Osteoblast (primary cell): ENCODE measurements around the gene GSTA5. TPM values are rescaled to one million over a fixed set of nuclear protein-coding genes. Genes with fewer than 3 reads are reported as not detected.

Experiments
- DNase-seq: peaks from one replicate; pipeline ENCODE4 v3.0.0; 2011; ENCODE audit warnings: low spot score, mixed read lengths; ENCODE audit not compliant: insufficient read length; ENCODE audit errors: missing footprints
- H2AFZ ChIP-seq: 2 replicates; pipeline ENCODE4 v1.6.0; 2011; ENCODE audit warnings: mild to moderate bottlenecking, low read length
- H3K27ac ChIP-seq: 2 replicates; pipeline ENCODE4 v1.5.1; 2011; ENCODE audit warnings: mild to moderate bottlenecking, low read depth, low read length, moderate library complexity
- H3K27me3 ChIP-seq: 2 replicates; pipeline ENCODE4 v1.6.0; 2012; ENCODE audit warnings: mild to moderate bottlenecking, control low read depth, inconsistent platforms, low read length, moderate library complexity; ENCODE audit not compliant: insufficient read depth
- H3K36me3 ChIP-seq: 2 replicates; pipeline ENCODE4 v1.5.1; 2011; ENCODE audit warnings: mild to moderate bottlenecking, low read length, control low read depth, moderate library complexity; ENCODE audit not compliant: insufficient read depth
- H3K4me1 ChIP-seq: 2 replicates; pipeline ENCODE4 v1.5.1; 2011; ENCODE audit warnings: mild to moderate bottlenecking, low read length, control low read depth, moderate library complexity; ENCODE audit not compliant: insufficient read depth
- H3K4me2 ChIP-seq: 2 replicates; pipeline ENCODE4 v1.6.0; 2011; ENCODE audit warnings: mild to moderate bottlenecking, low read length; ENCODE audit not compliant: insufficient read depth
- H3K4me3 ChIP-seq: fragments of 200-600 bp; sonication (generic); 3 replicates; pipeline ENCODE4 v1.5.1; 2012; ENCODE audit warnings: mild to moderate bottlenecking, low read length, inconsistent platforms; ENCODE audit not compliant: insufficient read depth
- H3K79me2 ChIP-seq: 2 replicates; pipeline ENCODE4 v1.6.0; 2012; ENCODE audit warnings: mild to moderate bottlenecking, low read length, control low read depth, inconsistent platforms; ENCODE audit not compliant: insufficient read depth
- H3K9me3 ChIP-seq: 2 replicates; pipeline ENCODE4 v1.5.1; 2011; ENCODE audit warnings: low read depth, low read length, control low read depth
- H4K20me1 ChIP-seq: 2 replicates; pipeline ENCODE4 v1.6.0; 2012; ENCODE audit warnings: mild to moderate bottlenecking, low read length, control low read depth; ENCODE audit not compliant: insufficient read depth
- total RNA-seq: library from RNA; depleted of rRNA; stranded (reverse); fragments of >200 nt; gene quantifications from 2 replicates; pipeline ENCODE4 v1.2.3, GENCODE V29; 2012
- TF ChIP-seq, protein P1 (sequence below): IDR thresholded peaks from 2 replicates; pipeline ENCODE4 v1.5.1; 2011; ENCODE audit warnings: mild to moderate bottlenecking, low read depth, low read length, moderate library complexity; ENCODE audit errors: extremely low read depth

The GSTA5 gene
- not detected in 2 replicates for total RNA-seq

GRCh38 chr6:52840763-52841585 lies at the start of gene GSTA5:
Gene GSTA5, minus strand, starts transcription at chr6:52840813.
- TF ChIP-seq, protein P1, sequence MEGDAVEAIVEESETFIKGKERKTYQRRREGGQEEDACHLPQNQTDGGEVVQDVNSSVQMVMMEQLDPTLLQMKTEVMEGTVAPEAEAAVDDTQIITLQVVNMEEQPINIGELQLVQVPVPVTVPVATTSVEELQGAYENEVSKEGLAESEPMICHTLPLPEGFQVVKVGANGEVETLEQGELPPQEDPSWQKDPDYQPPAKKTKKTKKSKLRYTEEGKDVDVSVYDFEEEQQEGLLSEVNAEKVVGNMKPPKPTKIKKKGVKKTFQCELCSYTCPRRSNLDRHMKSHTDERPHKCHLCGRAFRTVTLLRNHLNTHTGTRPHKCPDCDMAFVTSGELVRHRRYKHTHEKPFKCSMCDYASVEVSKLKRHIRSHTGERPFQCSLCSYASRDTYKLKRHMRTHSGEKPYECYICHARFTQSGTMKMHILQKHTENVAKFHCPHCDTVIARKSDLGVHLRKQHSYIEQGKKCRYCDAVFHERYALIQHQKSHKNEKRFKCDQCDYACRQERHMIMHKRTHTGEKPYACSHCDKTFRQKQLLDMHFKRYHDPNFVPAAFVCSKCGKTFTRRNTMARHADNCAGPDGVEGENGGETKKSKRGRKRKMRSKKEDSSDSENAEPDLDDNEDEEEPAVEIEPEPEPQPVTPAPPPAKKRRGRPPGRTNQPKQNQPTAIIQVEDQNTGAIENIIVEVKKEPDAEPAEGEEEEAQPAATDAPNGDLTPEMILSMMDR: no peak

DNA sequence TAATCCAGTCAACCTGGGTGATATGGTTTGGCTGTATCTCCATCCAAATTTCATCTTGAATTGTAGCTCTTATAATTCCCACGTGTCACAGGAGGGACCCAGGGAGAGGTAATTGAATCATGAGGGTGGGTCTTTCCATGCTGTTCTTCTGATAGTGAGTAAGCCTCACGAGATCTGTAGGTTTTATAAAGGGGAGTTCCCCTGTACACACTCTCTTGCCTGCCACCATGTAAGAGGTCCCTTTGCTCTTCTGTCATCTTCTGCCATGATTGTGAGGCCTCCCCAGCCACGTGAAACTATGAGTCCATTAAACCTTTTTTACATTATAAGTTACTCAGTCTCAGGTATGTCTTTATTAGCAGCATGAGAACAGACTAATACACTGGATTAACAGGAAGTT lies 49.4 kb upstream of the GSTA5 start:
- no peaks in the 10 kb centered on the region for H3K4me1 ChIP-seq
- H3K27me3 ChIP-seq: no peaks in the 10 kb centered on the region
- no peaks in the 10 kb centered on the region for H3K9me3 ChIP-seq
- H3K27ac ChIP-seq: no peak overlapping the region
- no peak overlapping the region for H3K4me2 ChIP-seq
- TF ChIP-seq, protein P1: no peak
- no peak overlapping the region for H3K4me3 ChIP-seq
- no peaks in the 10 kb centered on the region for H4K20me1 ChIP-seq
- no peaks in the 10 kb centered on the region for H3K36me3 ChIP-seq
- no peak overlapping the region for H2AFZ ChIP-seq
- no peaks in the 10 kb centered on the region for H3K79me2 ChIP-seq
- DNase-seq: no peak

More at GRCh38 chr6:52840763-52841585, at the start of gene GSTA5:
- Histone ChIP-seq H3K79me2 (no peaks in the 10 kb centered on the region), H3K4me3 (no peak within 1 kb of the TSS), H3K4me2 (no peak within 1 kb of the TSS), H4K20me1 (no peaks in the 10 kb centered on the region), H3K27ac (no peak within 1 kb of the TSS), H3K27me3 (peaks cover 17% of the 10 kb centered on the region), H3K4me1 (no peaks in the 10 kb centered on the region), H2AFZ (no peak within 1 kb of the TSS), H3K36me3 (no peaks in the 10 kb centered on the region), H3K9me3 (no peaks in the 10 kb centered on the region)
- DNase-seq: no peak

GRCh38 chr6:52887910-52888524 lies 47.4 kb upstream of the GSTA5 start:
- no peaks in the 10 kb centered on the region for H3K36me3 ChIP-seq
- no peak overlapping the region for H3K4me3 ChIP-seq
- no peak overlapping the region for H2AFZ ChIP-seq
- no peaks in the 10 kb centered on the region for H4K20me1 ChIP-seq
- no peak overlapping the region for H3K4me2 ChIP-seq
- no peaks in the 10 kb centered on the region for H3K4me1 ChIP-seq
- no peak for DNase-seq
- TF ChIP-seq, protein P1: no peak
- peaks cover 3% of the 10 kb centered on the region for H3K27me3 ChIP-seq
- no peak overlapping the region for H3K27ac ChIP-seq
- no peaks in the 10 kb centered on the region for H3K9me3 ChIP-seq
- H3K79me2 ChIP-seq: no peaks in the 10 kb centered on the region
